GM19467 (cell line): Measurements from ENCODE around the gene LY6G6F.
"Not testable (repeated sequence)": the region's sequence is repeated elsewhere in the genome, so short reads cannot be mapped to it uniquely, and the experiment has no call there.

ENCODE experiments used
- ATAC-seq: cut with Tn5 transposase; IDR thresholded peaks from one replicate; pipeline ENCODE4 v1.9.1; 2021; ENCODE audit warnings: mild to moderate bottlenecking, moderate library complexity; ENCODE audit not compliant: unreplicated experiment

The LY6G6F gene

DNA sequence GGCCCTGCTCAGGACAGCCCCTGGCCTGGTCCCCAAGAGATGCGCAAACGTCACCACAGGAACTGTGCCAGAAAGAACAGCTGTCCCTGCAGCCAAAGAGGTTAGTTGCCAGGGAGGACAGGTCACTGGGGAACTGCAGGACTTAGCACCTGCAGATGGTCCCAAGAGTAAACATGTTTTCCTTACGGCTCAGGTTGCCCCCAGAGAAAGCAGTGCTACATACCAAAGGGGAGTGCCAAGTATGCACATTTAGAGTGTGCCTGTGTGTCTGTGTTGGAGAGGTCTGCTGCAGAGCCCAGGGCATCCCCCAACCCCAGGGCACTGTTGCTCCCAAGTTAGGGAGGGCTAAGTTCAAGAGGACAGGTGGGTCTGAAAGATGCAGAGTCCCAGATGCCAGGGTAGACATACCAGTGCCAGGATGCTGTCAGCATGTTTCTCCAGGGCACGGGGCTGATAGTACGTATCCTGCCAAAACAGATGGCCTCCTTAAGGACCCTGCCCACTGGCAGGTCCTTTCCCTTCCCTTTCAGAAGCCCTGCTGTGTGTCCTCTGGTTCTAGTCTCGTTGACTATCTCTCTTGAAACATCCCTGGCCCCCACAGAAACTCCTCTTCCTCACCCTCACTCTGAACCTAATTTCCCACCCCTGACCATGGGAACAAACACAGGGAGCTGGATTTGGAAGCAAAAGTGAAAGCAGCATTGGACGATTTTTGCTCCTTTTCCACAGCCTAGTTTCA lies 4.8 kb upstream of the LY6G6F start:
- ATAC-seq: no peak

GRCh38 chr6:31702405-31702818 lies 4.3 kb upstream of the LY6G6F start:
- ATAC-seq: no peak

DNA sequence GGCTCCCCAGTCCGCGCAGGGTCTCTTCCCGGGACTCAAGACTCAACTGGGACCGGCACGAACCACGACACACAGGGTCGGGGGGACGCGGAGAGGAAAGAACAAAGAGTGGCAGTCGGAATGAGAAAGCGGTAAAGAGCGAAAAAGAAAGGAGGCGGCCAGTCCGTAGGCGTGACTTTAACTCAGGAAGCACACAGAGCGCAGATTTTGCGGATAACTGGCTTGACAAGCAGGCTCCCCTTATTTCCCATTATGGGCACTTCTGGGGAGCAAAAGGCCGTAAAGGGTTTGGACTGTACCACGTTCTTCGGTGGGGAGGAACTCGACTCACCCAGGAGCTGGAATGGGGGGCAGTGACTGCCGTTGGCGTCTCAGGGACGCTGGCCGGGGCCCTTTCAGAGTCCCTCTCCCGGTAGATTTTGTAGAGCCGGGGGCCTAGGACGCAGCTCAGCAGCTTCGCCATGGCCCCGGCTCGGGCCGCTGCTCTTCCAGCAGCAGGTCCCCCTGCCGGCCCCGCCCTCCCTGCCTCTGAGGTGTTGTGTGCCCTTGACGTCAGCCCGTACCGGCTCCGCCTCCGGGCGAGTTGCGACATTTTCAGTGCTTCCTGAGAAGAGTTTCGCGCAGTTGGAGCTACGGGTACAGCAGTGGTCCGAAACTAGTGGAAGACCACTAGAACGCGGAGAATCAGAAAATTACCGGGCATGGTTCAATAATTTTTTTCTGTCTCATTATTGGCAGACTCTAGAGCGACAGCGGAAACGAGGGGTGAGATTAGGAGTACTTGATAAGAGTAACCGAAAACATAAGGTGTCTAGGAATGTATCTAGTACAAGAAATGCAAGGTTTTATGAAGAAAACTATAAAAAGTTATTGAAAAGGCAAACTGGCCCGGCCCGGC lies 3.6 kb upstream of the LY6G6F start, which contains the start of gene ABHD16A:
Gene ABHD16A (minus strand): TSS at position 506 of the 898 bp plus-strand sequence. CDS start 43 bp downstream, at position 463.
- peak; percentile 80 for ATAC-seq

GRCh38 chr6:31705931-31706330 lies 735 bp upstream of the LY6G6F start:
- no peak for ATAC-seq

GRCh38 chr6:31707701-31708100 lies 1.0 kb downstream of the LY6G6F start:
- ATAC-seq: no peak

DNA sequence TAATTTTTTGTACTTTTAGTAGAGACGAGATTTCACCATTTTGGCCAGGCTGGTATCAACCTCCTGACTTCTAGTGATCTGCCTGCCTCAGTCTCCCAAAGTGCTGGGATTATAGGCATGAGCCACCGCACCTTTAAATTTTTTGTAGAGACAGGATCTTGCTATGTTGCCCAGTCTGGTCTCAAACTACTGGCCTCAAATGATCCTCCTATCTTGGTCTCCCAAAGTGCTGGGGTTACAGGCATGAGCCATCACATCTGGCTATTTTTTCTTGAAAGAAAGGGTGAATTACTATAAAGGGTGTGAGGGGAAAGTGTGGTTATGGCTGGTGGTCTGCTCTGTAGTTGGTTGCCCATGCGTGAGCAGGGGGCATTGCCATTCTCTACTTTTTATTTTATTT lies 1.6 kb downstream of the LY6G6F start:
- ATAC-seq: no peak

DNA sequence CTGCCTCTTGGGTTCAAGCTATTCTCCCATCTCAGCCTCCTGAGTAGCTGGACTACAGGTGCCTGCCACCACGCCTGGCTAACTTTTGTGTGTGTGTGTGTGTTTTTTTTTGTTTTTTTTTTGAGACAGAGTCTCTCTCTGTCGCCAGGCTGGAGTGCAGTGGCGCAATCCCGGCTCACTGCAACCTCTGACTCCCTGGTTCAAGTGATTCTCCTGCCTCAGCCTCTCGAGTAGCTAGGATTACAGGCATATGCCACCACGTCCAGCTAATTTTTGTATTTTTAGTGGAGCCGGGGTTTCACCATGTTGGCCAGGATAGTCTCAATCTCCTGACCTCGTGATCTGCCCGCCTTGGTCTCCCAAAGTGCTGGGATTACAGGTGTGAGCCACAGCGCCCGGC lies 2.5 kb downstream of the LY6G6F start:
- not testable (repeated sequence) for ATAC-seq

DNA sequence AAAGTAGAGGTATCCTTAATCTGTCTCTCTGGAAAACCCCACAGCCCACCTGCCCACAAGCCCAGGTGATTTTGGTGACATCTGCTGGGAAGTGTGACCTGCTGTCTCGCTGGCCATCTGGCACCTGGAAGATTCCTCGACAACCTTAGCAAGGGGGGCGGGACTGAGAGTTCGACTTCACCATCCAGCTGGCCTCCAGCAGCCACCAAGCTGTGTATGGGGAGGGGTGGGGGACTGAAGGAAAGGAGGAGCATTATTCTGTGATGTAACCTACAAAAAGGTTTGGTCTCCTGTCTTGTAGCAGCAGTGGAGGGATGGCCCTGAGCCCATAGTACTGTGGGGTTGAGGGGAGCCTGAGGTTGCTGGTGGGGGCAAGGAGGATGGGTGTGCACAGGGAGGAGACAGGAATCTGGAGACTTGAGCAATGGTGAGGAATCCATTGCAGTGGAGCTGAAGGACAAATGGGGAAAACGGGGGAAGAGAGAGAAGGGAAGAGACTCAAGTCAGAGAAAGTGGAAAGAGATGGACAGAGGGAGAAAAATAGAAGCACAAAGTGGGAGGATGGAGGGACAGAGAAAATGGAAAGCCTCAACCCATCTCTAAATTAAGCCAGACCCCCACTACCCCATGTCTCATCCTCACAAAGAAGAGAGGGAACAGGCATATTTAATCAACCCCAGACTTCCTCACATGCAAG lies 4.0 kb downstream of the LY6G6F start:
- ATAC-seq: no peak

- ATAC-seq: no peak
Measured at GRCh38 chr6:31711233-31711632, 4.6 kb downstream of the LY6G6F start.

GRCh38 chr6:31712296-31712695 lies 5.6 kb downstream of the LY6G6F start:
- ATAC-seq: no peak

GRCh38 chr6:31713465-31713864 lies 6.8 kb downstream of the LY6G6F start:
- no peak for ATAC-seq

DNA sequence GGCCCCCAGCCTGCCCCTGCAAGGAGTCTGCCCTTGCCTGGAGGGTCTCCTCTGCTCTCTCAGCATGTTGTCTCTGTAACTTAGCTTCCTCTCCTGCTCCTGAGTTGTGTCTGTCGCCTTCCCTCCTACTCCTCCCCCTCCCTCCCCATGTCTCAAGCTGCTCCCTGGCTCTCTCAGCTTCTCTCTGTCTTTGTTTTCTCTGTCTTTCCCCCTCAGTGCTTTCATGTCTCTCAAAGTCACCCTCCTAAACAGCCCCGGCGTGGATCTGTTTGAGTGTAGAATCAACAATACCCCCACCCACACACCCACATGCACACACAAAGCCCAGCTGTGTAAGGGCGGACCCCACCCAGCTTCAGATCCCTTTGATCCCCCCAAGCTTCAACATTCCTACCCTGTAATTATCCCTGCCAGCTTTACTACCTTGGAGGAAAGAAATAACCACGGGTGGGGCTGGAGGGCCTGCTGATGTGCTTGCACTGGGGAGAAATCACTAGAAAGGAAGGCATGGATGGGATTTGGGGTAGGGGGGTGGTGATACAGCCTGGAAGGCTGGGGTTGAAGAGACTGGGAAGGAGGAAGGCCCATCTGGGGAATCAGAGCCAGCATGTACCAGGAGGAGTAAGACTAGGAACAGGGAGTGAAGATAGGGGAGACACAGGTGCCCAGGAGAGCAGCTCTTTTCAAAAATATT lies 7.5 kb downstream of the LY6G6F start:
- ATAC-seq: no peak

DNA sequence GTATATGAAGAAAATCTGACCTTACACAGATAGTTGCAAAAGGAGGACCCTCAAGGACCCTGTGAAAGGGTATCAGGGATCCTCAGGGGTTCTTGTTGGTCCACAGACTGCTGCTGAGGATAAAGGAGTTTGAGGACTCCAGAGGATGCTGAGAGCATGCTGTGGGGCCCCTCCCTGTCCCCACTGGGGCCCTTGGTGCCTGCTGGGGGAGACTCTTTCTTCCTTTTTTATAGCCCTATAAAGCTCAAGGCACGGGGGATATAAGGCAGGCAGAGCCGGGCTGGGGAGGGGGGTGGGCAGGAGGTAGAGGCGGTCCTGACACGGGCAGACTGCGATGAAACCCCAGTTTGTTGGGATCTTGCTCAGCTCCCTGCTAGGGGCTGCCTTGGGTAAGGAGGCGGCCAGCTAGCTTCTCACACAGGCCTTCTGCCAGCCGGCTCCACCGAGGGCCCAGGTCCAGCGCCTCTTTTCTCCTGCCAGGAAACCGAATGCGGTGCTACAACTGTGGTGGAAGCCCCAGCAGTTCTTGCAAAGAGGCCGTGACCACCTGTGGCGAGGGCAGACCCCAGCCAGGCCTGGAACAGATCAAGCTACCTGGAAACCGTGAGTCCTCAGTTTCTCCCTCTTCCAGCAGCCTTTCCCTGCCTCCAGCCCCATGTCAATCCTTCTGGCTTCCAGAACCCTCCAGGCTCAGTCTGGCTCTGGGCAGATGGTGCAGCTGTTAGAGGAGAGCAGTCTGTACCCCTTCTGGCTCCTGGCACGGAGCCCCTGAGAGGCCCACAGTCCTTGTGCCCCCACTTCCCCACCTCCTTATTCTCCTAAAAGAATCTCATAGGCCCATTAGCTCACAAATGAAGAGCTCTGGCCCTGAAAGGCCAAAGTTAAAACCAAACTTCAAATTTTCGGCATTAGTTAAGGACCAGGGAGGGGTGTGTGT lies 8.6 kb downstream of the LY6G6F start, which contains the start of gene LY6G6D:
Gene LY6G6D (plus strand): TSS at position 327 of the 937 bp plus-strand sequence. CDS start 8 bp downstream, at position 335.
- no peak for ATAC-seq

DNA sequence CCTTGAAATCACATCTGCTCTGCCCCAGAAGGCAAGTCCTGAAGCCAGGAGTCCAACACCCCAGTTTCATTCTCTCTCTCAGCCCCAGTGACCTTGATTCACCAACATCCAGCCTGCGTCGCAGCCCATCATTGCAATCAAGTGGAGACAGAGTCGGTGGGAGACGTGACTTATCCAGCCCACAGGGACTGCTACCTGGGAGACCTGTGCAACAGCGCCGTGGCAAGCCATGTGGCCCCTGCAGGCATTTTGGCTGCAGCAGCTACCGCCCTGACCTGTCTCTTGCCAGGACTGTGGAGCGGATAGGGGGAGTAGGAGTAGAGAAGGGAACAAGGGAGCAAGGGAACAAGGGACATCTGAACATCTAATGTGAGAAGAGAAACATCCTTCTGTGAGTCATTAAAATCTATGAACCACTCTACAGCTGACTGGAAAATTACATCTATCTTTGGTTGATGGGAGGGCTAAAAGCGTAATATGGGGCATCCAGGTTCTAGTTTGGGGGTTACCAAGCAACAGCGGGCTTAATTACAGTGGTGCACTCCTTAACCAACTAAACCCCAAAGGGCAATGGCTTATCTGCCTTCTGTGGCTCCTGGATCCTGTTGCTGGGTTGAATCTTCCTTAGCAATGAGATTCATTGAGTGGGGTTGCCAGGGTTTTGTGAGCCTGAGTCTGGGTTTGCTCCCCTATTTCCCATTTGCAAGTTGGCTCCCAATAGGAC lies 11.0 kb downstream of the LY6G6F start:
- ATAC-seq: no peak

- ATAC-seq: no peak
Measured at GRCh38 chr6:31718265-31718664, 11.6 kb downstream of the LY6G6F start.

DNA sequence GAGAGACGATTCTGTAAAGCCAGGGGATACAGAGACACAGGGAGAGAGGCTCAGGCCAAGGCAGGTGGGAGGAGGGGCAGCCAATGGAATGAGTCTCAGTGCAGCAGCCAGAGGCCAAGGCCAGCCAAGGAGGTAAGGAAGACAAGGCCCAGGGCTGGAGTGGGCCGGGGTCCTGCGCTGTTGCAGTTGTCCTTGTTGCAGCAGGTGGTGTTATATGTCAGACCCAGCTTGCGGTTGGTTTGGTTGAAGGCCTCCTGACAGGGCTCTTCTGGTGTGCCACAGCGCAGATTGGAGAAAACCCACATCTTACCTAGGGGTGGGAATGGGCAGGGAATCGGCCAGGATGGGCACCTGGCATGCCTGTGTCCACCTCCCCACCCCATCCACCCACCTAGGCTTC lies 12.3 kb downstream of the LY6G6F start:
- no peak for ATAC-seq

- ATAC-seq: no peak
Measured at GRCh38 chr6:31720196-31720770, 13.6 kb downstream of the LY6G6F start.

DNA sequence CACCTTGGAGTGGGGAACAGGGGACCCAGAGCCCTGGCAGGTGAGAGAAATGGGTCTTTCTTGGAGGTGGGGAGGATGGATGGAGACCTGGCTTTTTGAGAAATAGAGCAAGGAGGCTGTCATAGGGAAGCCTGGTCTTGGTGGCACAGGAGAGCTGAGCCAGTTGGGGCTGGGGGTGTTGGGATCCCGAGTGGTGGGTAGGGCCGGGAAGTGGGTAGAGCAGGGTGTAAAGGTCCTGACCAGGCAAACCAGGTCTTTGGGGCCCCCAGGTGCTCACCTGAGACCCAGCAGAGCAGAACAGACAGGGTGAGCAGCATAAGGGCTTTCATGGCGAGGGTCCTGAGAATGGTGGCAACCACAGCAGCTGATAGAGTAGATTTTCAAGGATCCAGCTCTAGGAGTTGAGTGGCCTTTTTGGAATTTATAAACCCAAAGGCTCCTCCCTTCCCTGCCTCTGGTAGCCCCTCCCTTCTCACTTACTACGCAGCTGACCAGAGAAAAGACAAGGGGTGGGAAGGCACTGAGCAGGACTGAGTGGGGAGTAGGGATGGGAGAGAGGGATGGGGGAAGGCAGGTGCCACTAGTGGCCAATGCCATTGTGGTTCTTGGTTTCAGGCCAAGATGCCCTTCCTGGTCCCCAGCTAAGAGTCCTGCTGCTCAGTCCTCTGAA lies 14.8 kb downstream of the LY6G6F start, which contains the start of gene LY6G6C:
Gene LY6G6C (minus strand): TSS at position 396 of the 670 bp plus-strand sequence. CDS start 67 bp downstream, at position 329.
- no peak for ATAC-seq
